WTC11 (cell line): ENCODE data around the gene G3BP2. TPM values are rescaled to one million over a fixed set of nuclear protein-coding genes. Genes with fewer than 3 reads are reported as not detected.

Source experiments
- ATF2 ChIP-seq: sonication (generic); formaldehyde crosslinking; IDR thresholded peaks from 2 replicates; pipeline ENCODE4 v1.8.1; 2022; ENCODE audit warnings: low read depth, missing genetic modification reagents, borderline replicate concordance
- CBFB ChIP-seq: sonication (generic); formaldehyde crosslinking; IDR thresholded peaks from 2 replicates; pipeline ENCODE4 v1.8.1; 2022; ENCODE audit warnings: mild to moderate bottlenecking, low read depth, missing genetic modification reagents
- ERG ChIP-seq: fragments of 250-450 bp; sonication (Bioruptor Pico); IDR thresholded peaks from 2 replicates; pipeline ENCODE4 v1.8.0; 2021; ENCODE audit warnings: mild to moderate bottlenecking
- ETV6 ChIP-seq: sonication (generic); formaldehyde crosslinking; IDR thresholded peaks from 2 replicates; pipeline ENCODE4 v1.8.1; 2022; ENCODE audit warnings: mild to moderate bottlenecking, missing genetic modification reagents
- MXD4 ChIP-seq: fragments of 250-450 bp; sonication (Bioruptor Pico); IDR thresholded peaks from 2 replicates; pipeline ENCODE4 v1.8.0; 2021; ENCODE audit warnings: mild to moderate bottlenecking, moderate library complexity, borderline replicate concordance
- NFATC4 ChIP-seq: fragments of 250-450 bp; sonication (Bioruptor Pico); IDR thresholded peaks from 2 replicates; pipeline ENCODE4 v1.9.0; 2021; ENCODE audit warnings: mild to moderate bottlenecking
- PRDM15 ChIP-seq: sonication (generic); formaldehyde crosslinking; IDR thresholded peaks from 2 replicates; pipeline ENCODE4 v1.8.0; 2022; ENCODE audit warnings: missing genetic modification reagents
- PREB ChIP-seq: sonication (generic); formaldehyde crosslinking; IDR thresholded peaks from 2 replicates; pipeline ENCODE4 v1.8.1; 2022; ENCODE audit warnings: mild to moderate bottlenecking, missing genetic modification reagents, moderate library complexity, borderline replicate concordance
- PRRX2 ChIP-seq: fragments of 250-450 bp; sonication (Bioruptor Pico); IDR thresholded peaks from 2 replicates; pipeline ENCODE4 v1.8.0; 2021; ENCODE audit warnings: mild to moderate bottlenecking
- ZMAT4 ChIP-seq: fragments of 250-450 bp; sonication (Bioruptor Pico); IDR thresholded peaks from 2 replicates; pipeline ENCODE4 v1.9.0; 2021; ENCODE audit warnings: mild to moderate bottlenecking
- ZNF219 ChIP-seq: sonication (generic); formaldehyde crosslinking; IDR thresholded peaks from 2 replicates; pipeline ENCODE4 v1.8.0; 2023; ENCODE audit warnings: missing genetic modification reagents, mild to moderate bottlenecking, borderline replicate concordance
- ZSCAN18 ChIP-seq: fragments of 250-450 bp; sonication (Bioruptor Pico); IDR thresholded peaks from 2 replicates; pipeline ENCODE4 v2.1.2; 2022; ENCODE audit warnings: mild to moderate bottlenecking, moderate library complexity
- total RNA-seq: library from RNA; stranded (reverse); gene quantifications from 3 replicates; pipeline ENCODE4 v1.2.3, GENCODE V29; 2021
- TF ChIP-seq, protein P1 (sequence below): fragments of 250-450 bp; sonication (Bioruptor Pico); IDR thresholded peaks from 2 replicates; pipeline ENCODE4 v1.9.0; 2021; ENCODE audit warnings: mild to moderate bottlenecking
- TF ChIP-seq, protein P2 (sequence below): sonication (generic); formaldehyde crosslinking; IDR thresholded peaks from 2 replicates; pipeline ENCODE4 v1.8.1; 2022; ENCODE audit warnings: missing genetic modification reagents, borderline replicate concordance

Gene G3BP2
- total RNA-seq, 1 experiment from 2014 or later, result 284 TPM

- TF ChIP-seq PRDM15 (CRISPR knock-in tag) (no peak), ZMAT4 (CRISPR knock-in tag) (no peak), ERG (CRISPR knock-in tag) (no peak), ATF2 (no peak), MXD4 (no peak), NFATC4 (no peak), ETV6 (CRISPR knock-in tag) (no peak), CBFB (CRISPR knock-in tag) (no peak), PRRX2 (CRISPR knock-in tag) (no peak), PREB (CRISPR knock-in tag) (no peak), ZNF219 (CRISPR knock-in tag) (no peak), ZSCAN18 (no peak)
- TF ChIP-seq, protein P1, sequence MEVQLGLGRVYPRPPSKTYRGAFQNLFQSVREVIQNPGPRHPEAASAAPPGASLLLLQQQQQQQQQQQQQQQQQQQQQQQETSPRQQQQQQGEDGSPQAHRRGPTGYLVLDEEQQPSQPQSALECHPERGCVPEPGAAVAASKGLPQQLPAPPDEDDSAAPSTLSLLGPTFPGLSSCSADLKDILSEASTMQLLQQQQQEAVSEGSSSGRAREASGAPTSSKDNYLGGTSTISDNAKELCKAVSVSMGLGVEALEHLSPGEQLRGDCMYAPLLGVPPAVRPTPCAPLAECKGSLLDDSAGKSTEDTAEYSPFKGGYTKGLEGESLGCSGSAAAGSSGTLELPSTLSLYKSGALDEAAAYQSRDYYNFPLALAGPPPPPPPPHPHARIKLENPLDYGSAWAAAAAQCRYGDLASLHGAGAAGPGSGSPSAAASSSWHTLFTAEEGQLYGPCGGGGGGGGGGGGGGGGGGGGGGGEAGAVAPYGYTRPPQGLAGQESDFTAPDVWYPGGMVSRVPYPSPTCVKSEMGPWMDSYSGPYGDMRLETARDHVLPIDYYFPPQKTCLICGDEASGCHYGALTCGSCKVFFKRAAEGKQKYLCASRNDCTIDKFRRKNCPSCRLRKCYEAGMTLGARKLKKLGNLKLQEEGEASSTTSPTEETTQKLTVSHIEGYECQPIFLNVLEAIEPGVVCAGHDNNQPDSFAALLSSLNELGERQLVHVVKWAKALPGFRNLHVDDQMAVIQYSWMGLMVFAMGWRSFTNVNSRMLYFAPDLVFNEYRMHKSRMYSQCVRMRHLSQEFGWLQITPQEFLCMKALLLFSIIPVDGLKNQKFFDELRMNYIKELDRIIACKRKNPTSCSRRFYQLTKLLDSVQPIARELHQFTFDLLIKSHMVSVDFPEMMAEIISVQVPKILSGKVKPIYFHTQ (CRISPR knock-in tag), result no peak
- TF ChIP-seq, protein P2, sequence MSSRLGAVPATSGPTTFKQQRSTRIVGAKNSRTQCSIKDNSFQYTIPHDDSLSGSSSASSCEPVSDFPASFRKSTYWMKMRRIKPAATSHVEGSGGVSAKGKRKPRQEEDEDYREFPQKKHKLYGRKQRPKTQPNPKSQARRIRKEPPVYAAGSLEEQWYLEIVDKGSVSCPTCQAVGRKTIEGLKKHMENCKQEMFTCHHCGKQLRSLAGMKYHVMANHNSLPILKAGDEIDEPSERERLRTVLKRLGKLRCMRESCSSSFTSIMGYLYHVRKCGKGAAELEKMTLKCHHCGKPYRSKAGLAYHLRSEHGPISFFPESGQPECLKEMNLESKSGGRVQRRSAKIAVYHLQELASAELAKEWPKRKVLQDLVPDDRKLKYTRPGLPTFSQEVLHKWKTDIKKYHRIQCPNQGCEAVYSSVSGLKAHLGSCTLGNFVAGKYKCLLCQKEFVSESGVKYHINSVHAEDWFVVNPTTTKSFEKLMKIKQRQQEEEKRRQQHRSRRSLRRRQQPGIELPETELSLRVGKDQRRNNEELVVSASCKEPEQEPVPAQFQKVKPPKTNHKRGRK (CRISPR knock-in tag), result no peak
Observed at GRCh38 chr4:75662626-75663025, 10.6 kb downstream of the G3BP2 start (continued).
